ENCODE data around the gene PSMD12.
"Not testable (repeated sequence)": the region's sequence is repeated elsewhere in the genome, so short reads cannot be mapped to it uniquely, and the experiment has no call there.

Gene PSMD12

GRCh38 chr17:67353161-67353560, 13.2 kb downstream of the PSMD12 start:
- no peak for DNase-seq

- DNase-seq = no peak
These were observed 17.0 kb downstream of the PSMD12 start for GRCh38 chr17:67349420-67349819.

GRCh38 chr17:67347826-67348225, 18.6 kb downstream of the PSMD12 start:
- DNase-seq = no peak

- no peak for DNase-seq
These were observed 23.1 kb downstream of the PSMD12 start for GRCh38 chr17:67343237-67343636.

GRCh38 chr17:67338353-67338752, 28.0 kb downstream of the PSMD12 start:
- not testable (repeated sequence) for DNase-seq

- DNase-seq = no peak
These were observed 29.5 kb downstream of the PSMD12 start for GRCh38 chr17:67336859-67337258.

GRCh38 chr17:67335245-67335835, 31.0 kb downstream of the PSMD12 start:
- DNase-seq = no peak

GRCh38 chr17:67332162-67332508, 34.2 kb downstream of the PSMD12 start:
- DNase-seq = not testable (repeated sequence)

- not testable (repeated sequence) for DNase-seq
These were observed 34.8 kb downstream of the PSMD12 start for GRCh38 chr17:67331381-67332161.

- no peak for DNase-seq
These were observed 38.4 kb downstream of the PSMD12 start for GRCh38 chr17:67328026-67328425.

GRCh38 chr17:67326959-67327745, 39.2 kb downstream of the PSMD12 start:
- not testable (repeated sequence) for DNase-seq

- DNase-seq = no peak
These were observed 39.9 kb downstream of the PSMD12 start for GRCh38 chr17:67326440-67326839.

- DNase-seq = no peak
These were observed 42.0 kb downstream of the PSMD12 start for GRCh38 chr17:67324330-67324729.

GRCh38 chr17:67323445-67323844, 42.9 kb downstream of the PSMD12 start:
- no peak for DNase-seq

- DNase-seq = peak; percentile 17
These were observed 44.2 kb downstream of the PSMD12 start for GRCh38 chr17:67322042-67322787.

GRCh38 chr17:67321486-67321885, 44.9 kb downstream of the PSMD12 start:
- DNase-seq = not testable (repeated sequence)

GRCh38 chr17:67316781-67317180, 49.6 kb downstream of the PSMD12 start:
- no peak for DNase-seq

- DNase-seq = no peak
These were observed 50.5 kb downstream of the PSMD12 start for GRCh38 chr17:67315865-67316264.

- DNase-seq = no peak
These were observed 54.1 kb downstream of the PSMD12 start for GRCh38 chr17:67312265-67312664.

GRCh38 chr17:67311575-67311974, 54.8 kb downstream of the PSMD12 start:
- DNase-seq = no peak

- no peak for DNase-seq
These were observed 56.0 kb downstream of the PSMD12 start for GRCh38 chr17:67310406-67310805.

GRCh38 chr17:67305446-67306235, 60.7 kb downstream of the PSMD12 start:
- DNase-seq = not testable (repeated sequence)

All from NCI-H2081 treated with DMSO at 0.1 percent for 48 hours (cell line).